K562 (cell line): ENCODE results near the gene KATNB1. TPM values are rescaled to one million over a fixed set of nuclear protein-coding genes. Genes with fewer than 3 reads are reported as not detected.

ENCODE experiments used
- CEBPG ChIP-seq, 3 experiments: fragments of 200-800 bp in 1 of 3; sonication (Bioruptor generic) in 1 of 3; sonication (generic) in 1 of 3; formaldehyde crosslinking in 1 of 3; IDR thresholded peaks in 2 of 3; conservative IDR thresholded peaks in 1 of 3; 2 replicates each; pipeline versions ENCODE4 v1.6.1 to v1.8.0; 2016 to 2022; ENCODE audit warnings: missing compliant biosample characterization in 2 of 3, missing genetic modification characterization in 2 of 3, mild to moderate bottlenecking in 1 of 3, missing genetic modification reagents in 1 of 3
- CXXC5 ChIP-seq: fragments of 250-450 bp; sonication (Bioruptor Pico); IDR thresholded peaks from 2 replicates; pipeline ENCODE4 v1.8.0; 2022; ENCODE audit warnings: inconsistent platforms, mild to moderate bottlenecking, moderate library complexity
- ESRRA ChIP-seq: fragments of 450-650 bp; IDR thresholded peaks from 2 replicates; pipeline ENCODE4 v1.6.1; 2014; ENCODE audit warnings: low read depth, mild to moderate bottlenecking, moderate library complexity, borderline replicate concordance
- GATAD2A ChIP-seq: fragments of 450-650 bp; IDR thresholded peaks from 2 replicates; pipeline ENCODE4 v1.6.1; 2017
- JUN ChIP-seq, 2 experiments: sonication (generic) in 1 of 2; formaldehyde crosslinking in 1 of 2; IDR thresholded peaks; 2 replicates each; pipeline versions ENCODE4 v1.6.1 to v1.8.0; 2012 to 2022; ENCODE audit warnings: borderline replicate concordance in 2 of 2, mild to moderate bottlenecking in 2 of 2, improper control_type of control experiment in 1 of 2, low read depth in 1 of 2, low read length in 1 of 2, missing genetic modification reagents in 1 of 2
- KDM1A ChIP-seq, 2 experiments: fragments of 450-650 bp; IDR thresholded peaks; 2 replicates each; pipeline ENCODE4 v1.6.1; 2016; ENCODE audit warnings: mild to moderate bottlenecking in 2 of 2
- KDM5B ChIP-seq: fragments of 200-600 bp; sonication (generic); IDR thresholded peaks from 2 replicates; pipeline ENCODE4 v1.6.1; 2012; ENCODE audit warnings: low read depth, mild to moderate bottlenecking, moderate library complexity, low read length, control low read depth, inconsistent platforms; ENCODE audit not compliant: insufficient replicate concordance
- LARP7 ChIP-seq: fragments of 450-650 bp; IDR thresholded peaks from 2 replicates; pipeline ENCODE4 v1.6.1; 2016
- NCOR1 ChIP-seq: fragments of 450-650 bp; IDR thresholded peaks from 2 replicates; pipeline ENCODE4 v1.6.1; 2016; ENCODE audit warnings: mild to moderate bottlenecking, moderate library complexity
- NFATC3 ChIP-seq: fragments of 450-650 bp; IDR thresholded peaks from 2 replicates; pipeline ENCODE4 v1.6.1; 2017; ENCODE audit warnings: mild to moderate bottlenecking
- PHB2 ChIP-seq: fragments of 450-650 bp; IDR thresholded peaks from 2 replicates; pipeline ENCODE4 v1.6.1; 2017; ENCODE audit warnings: low read depth
- SMAD4 ChIP-seq: fragments of 250-450 bp; sonication (Bioruptor Pico); conservative IDR thresholded peaks from 2 replicates; pipeline ENCODE4 v1.8.0; 2021; ENCODE audit warnings: inconsistent platforms, mild to moderate bottlenecking, moderate library complexity
- SMARCA4 ChIP-seq: fragments of 450-650 bp; IDR thresholded peaks from 2 replicates; pipeline ENCODE4 v1.6.1; 2016
- SOX6 ChIP-seq: fragments of 450-650 bp; IDR thresholded peaks from 2 replicates; pipeline ENCODE4 v1.6.1; 2014; ENCODE audit warnings: mild to moderate bottlenecking
- TAL1 ChIP-seq: fragments of 450-650 bp; IDR thresholded peaks from 2 replicates; pipeline ENCODE4 v1.6.1; 2016; ENCODE audit warnings: mild to moderate bottlenecking
- TCF7L2 ChIP-seq: fragments of 150-350 bp; IDR thresholded peaks from 2 replicates; pipeline ENCODE4 v1.6.1; 2016; ENCODE audit warnings: low read depth, mild to moderate bottlenecking, low read length, moderate library complexity
- TGIF2 ChIP-seq: sonication (generic); formaldehyde crosslinking; IDR thresholded peaks from 2 replicates; pipeline ENCODE4 v1.8.1; 2022; ENCODE audit warnings: mild to moderate bottlenecking, missing genetic modification reagents, moderate library complexity
- ZNF23 ChIP-seq: fragments of 250-450 bp; sonication (Bioruptor Pico); IDR thresholded peaks from 2 replicates; pipeline ENCODE4 v1.4.0; 2020; ENCODE audit warnings: mild to moderate bottlenecking
- ZNF311 ChIP-seq: fragments of 250-450 bp; sonication (Bioruptor Pico); IDR thresholded peaks from 2 replicates; pipeline ENCODE4 v1.4.0; 2020; ENCODE audit warnings: mild to moderate bottlenecking, moderate library complexity
- polyA plus RNA-seq, 8 experiments: library from polyadenylated mRNA; depleted of rRNA in 4 of 8; stranded (reverse) in 5 of 8; unstranded in 3 of 8; fragments of >200 nt; fragmentation: Nextera tagmentation in 2 of 8; fragmentation: Illumina TruSeq in 1 of 8; extraction: Ambion mirVana in 2 of 8; extraction: Trizol in 1 of 8; gene quantifications; 2 replicates each; pipeline versions ENCODE4 v1.2.1 to v1.2.3, GENCODE V29; 2011 to 2014; ENCODE audit warnings: inconsistent platforms in 1 of 8, missing spikeins in 1 of 8
- total RNA-seq, 7 experiments: library from RNA; depleted of rRNA in 6 of 7; stranded (reverse); fragments of >200 nt in 6 of 7; fragmentation: Illumina TruSeq in 2 of 7; extraction: Trizol in 2 of 7; gene quantifications; 2 replicates each; pipeline versions ENCODE4 v1.2.1 to v1.2.3, GENCODE V29; 2011 to 2021; ENCODE audit warnings: low replicate concordance in 1 of 7
- TF ChIP-seq, protein P1 (sequence below): fragments of 250-450 bp; sonication (Bioruptor Pico); IDR thresholded peaks from 2 replicates; pipeline ENCODE4 v1.5.0; 2021
- TF ChIP-seq, protein P2 (sequence below), 2 experiments: fragments of 450-650 bp; IDR thresholded peaks; 2 replicates each; pipeline ENCODE4 v1.6.1; 2018; ENCODE audit warnings: mild to moderate bottlenecking in 2 of 2, low read depth in 1 of 2; ENCODE audit not compliant: partially characterized antibody in 2 of 2
- TF ChIP-seq, protein P3 (sequence below), 2 experiments: fragments of 450-650 bp in 1 of 2; sonication (generic) in 1 of 2; formaldehyde crosslinking in 1 of 2; IDR thresholded peaks in 1 of 2; conservative IDR thresholded peaks in 1 of 2; 2 replicates each; pipeline versions ENCODE4 v1.6.1 to v1.8.1; 2016 to 2023; ENCODE audit warnings: mild to moderate bottlenecking in 2 of 2, moderate library complexity in 2 of 2, inconsistent platforms in 1 of 2, missing genetic modification reagents in 1 of 2

KATNB1 gene
- total and polyA plus RNA-seq, 9 of the 15 experiments (the other 6 are each of a cell fraction or from before 2014, with no cell fraction given) = 1.2 to 52.6 (median 21.9) TPM

DNA sequence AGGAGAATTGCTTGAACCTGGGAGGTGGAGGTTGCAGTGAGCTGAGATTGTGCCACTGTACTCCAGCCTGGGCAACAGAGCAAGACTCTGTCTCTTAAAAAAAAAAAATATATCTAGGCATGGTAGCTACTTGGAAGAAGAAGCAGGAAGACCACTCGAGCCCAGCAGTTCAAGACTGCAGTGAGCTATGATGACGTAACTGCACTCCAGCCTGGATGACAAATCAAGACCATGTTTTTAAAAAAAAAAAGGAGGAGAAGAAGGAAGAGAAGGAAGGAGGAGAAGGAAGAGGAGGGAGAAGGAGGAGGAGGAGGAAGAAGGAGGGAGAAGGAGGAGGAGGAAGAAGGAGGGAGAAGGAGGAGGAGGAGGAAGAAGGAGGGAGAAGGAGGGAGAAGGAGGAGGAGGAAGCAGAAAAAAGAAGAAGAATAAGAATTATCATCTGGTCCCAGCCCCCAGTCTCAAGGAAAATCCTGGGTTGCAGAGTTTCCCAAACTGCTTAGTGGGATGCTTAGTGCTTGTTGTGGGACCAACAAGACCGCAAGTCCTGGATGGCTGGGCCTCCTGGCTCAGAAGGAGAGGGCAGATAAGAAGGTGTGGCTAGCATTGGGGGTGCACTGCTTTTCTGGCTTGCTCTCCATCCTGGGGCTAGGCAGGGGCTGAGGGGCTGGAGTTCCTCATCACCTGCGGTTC, 44.6 kb upstream of the KATNB1 start (continued):
- TF ChIP-seq KDM5B (no peak), NCOR1 (peak; percentile 67), JUN (IDR thresholded peaks at IDR 0.05; ENCODE audit: borderline replicate concordance, low read depth, low read length) (no peak), JUN (CRISPR knock-in tag; IDR thresholded peaks at IDR 0.05; ENCODE audit: borderline replicate concordance) (no peak), KDM1A (IDR thresholded peaks at IDR 0.05) (peak; percentile 78), TCF7L2 (no peak), TAL1 (peak; percentile 82), PHB2 (peak; percentile 23; the same call in 1 of the 2 replicates), ESRRA (peak; percentile 81; the same call in 1 of the 2 replicates), SOX6 (peak; percentile 75; the same call in 1 of the 2 replicates), CEBPG (CRISPR knock-in tag; IDR thresholded peaks at IDR 0.05) (0 out of 2 replicates have a peak, but pooled peaks have one; percentile 13), CEBPG (tag; conservative IDR thresholded peaks at IDR 0.05 in 1 of 2, IDR thresholded peaks at IDR 0.05 in 1 of 2) (peak in 1 of 2 experiments; percentile 46; a peak in 2 of 4 replicates), TGIF2 (CRISPR knock-in tag) (no peak), SMAD4 (CRISPR knock-in tag) (peak; percentile 60; the same call in 1 of the 2 replicates), ZNF23 (CRISPR knock-in tag) (no peak), SMARCA4 (peak; percentile 61), GATAD2A (peak; percentile 76; the same call in 1 of the 2 replicates), CXXC5 (peak; percentile 54), LARP7 (peak; percentile 76; the same call in 1 of the 2 replicates), ZNF311 (CRISPR knock-in tag) (0 out of 2 replicates have a peak, but pooled peaks have one; percentile 52), NFATC3 (0 out of 2 replicates have a peak, but pooled peaks have one; percentile 32)
- TF ChIP-seq, protein P1, sequence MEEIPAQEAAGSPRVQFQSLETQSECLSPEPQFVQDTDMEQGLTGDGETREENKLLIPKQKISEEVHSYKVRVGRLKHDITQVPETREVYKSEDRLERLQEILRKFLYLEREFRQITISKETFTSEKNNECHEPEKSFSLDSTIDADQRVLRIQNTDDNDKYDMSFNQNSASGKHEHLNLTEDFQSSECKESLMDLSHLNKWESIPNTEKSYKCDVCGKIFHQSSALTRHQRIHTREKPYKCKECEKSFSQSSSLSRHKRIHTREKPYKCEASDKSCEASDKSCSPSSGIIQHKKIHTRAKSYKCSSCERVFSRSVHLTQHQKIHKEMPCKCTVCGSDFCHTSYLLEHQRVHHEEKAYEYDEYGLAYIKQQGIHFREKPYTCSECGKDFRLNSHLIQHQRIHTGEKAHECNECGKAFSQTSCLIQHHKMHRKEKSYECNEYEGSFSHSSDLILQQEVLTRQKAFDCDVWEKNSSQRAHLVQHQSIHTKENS (CRISPR knock-in tag) = no peak
- TF ChIP-seq, protein P2, sequence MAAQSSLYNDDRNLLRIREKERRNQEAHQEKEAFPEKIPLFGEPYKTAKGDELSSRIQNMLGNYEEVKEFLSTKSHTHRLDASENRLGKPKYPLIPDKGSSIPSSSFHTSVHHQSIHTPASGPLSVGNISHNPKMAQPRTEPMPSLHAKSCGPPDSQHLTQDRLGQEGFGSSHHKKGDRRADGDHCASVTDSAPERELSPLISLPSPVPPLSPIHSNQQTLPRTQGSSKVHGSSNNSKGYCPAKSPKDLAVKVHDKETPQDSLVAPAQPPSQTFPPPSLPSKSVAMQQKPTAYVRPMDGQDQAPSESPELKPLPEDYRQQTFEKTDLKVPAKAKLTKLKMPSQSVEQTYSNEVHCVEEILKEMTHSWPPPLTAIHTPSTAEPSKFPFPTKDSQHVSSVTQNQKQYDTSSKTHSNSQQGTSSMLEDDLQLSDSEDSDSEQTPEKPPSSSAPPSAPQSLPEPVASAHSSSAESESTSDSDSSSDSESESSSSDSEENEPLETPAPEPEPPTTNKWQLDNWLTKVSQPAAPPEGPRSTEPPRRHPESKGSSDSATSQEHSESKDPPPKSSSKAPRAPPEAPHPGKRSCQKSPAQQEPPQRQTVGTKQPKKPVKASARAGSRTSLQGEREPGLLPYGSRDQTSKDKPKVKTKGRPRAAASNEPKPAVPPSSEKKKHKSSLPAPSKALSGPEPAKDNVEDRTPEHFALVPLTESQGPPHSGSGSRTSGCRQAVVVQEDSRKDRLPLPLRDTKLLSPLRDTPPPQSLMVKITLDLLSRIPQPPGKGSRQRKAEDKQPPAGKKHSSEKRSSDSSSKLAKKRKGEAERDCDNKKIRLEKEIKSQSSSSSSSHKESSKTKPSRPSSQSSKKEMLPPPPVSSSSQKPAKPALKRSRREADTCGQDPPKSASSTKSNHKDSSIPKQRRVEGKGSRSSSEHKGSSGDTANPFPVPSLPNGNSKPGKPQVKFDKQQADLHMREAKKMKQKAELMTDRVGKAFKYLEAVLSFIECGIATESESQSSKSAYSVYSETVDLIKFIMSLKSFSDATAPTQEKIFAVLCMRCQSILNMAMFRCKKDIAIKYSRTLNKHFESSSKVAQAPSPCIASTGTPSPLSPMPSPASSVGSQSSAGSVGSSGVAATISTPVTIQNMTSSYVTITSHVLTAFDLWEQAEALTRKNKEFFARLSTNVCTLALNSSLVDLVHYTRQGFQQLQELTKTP (IDR thresholded peaks at IDR 0.05; ENCODE audit: low read depth in 1 of 2, partially characterized antibody in 2 of 2) = peak; percentile 31 to 59
- TF ChIP-seq, protein P3, sequence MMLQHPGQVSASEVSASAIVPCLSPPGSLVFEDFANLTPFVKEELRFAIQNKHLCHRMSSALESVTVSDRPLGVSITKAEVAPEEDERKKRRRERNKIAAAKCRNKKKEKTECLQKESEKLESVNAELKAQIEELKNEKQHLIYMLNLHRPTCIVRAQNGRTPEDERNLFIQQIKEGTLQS (IDR thresholded peaks at IDR 0.05) = peak; percentile 94
- TF ChIP-seq, protein P3 (CRISPR knock-in tag; conservative IDR thresholded peaks at IDR 0.05) = no peak
